NCI-H2081 treated with DMSO at 0.1 percent for 48 hours (cell line): ENCODE data around the gene LECT2.

Experiments
- DNase-seq: peaks from one replicate; lab custom pipeline; 2025; lab: John Stamatoyannopoulos, UW

The LECT2 gene

DNA sequence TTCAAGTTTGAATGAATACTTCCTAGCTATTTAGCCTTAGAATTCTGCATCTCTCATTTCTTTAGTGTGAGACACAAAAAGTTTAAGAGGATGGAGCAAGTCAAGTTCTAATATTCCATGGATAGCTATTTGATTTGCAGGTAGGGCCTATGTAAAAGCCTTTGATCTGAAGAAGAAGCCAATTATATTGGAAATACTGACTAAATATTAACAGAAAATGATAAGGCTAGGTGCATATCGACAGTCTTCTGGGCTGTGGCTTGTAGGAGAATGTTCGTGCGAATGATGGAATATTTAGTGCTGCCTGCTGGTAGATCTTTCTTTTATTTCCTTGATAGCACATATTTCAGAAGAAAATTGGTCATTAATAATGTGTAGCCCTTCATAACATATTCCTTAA is at the start of gene LECT2:
LECT2 (minus strand) TSS at position 85 of the 400 bp plus-strand sequence. CDS start 150 bp downstream, outside the sequence.
- DNase-seq: no peak

DNA sequence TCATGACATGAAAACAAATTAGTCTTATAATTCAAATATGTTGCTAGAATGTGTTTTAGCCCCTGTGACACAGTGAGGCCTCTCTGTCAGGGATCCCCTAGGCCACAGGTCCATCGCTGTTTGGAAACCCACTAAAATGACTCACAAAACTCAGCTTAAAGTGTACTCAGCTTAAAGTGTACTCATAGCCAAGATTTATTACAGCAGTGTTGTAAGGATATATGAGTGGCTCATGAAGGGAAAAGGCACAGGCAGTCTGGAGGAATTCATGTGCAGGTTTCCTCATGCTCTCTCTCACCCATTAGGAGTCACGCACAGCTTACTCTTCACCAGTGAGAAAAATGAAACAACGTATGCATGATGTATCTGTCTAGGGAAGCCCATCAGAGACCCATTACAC is 49.7 kb upstream of the LECT2 start:
- DNase-seq: no peak

DNA sequence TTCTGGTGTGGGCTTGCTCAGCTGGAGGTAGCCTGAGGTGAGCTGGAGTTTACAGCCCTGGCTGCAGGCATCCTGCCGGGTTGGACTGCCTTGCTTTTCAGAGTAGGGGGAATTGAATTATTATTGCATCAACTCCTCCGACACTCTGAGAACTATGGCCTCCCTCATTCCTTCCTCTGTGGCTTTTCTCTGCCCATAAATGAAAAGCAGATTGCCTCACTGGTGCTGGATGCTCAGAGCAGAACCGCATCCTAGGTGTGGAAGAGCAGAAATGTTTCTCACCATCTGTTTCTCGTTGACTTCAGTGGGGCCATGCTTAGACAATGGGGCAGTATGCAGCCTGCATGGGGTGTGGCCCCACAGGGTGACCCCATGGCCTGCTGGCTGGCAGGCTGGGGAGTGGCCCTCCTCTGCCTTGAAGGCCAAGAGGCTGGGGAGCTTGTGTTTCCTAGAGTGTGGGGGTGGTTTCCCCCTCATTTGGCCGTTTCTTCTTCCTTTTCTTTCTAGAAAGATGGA is 46.7 kb upstream of the LECT2 start:
- no peak for DNase-seq

DNA sequence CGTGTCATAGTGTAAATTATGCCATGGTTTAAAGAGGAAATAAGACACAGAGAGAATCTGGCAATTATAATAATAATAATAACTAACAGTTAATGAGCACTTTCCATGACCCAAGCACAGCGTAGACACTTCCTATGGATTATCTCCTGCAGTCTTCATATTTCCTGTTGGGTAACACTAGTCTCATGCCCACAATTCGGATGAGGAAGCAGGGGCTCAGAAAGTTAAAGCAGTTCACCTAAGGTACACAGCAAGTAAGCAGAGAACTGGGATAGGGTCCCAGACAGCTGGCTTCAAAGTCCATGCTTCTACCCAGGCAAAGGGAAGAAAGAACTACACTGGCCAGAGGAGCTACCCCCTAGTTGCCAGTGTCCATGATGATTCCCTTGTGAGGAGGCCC is 46.1 kb upstream of the LECT2 start:
- no peak for DNase-seq

DNA sequence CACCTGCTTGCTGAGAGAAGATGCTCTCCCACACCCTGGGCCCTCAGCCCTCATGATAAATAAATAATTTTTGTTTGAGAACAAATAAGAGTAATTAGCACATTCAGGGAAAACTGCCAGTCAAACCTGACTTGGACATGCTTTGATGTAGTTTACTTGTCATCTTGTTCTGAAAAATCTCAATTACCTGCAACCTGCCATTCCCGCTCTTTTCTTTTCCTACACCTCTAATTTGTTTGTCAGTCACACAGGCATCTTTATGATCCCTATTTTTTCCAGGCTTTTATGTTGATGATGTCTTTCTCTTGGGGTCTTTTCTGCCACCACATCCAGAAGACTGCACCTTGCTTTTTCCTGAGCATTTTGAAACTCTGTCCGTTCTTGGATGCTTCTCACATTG is 45.4 kb upstream of the LECT2 start:
- no peak for DNase-seq

DNA sequence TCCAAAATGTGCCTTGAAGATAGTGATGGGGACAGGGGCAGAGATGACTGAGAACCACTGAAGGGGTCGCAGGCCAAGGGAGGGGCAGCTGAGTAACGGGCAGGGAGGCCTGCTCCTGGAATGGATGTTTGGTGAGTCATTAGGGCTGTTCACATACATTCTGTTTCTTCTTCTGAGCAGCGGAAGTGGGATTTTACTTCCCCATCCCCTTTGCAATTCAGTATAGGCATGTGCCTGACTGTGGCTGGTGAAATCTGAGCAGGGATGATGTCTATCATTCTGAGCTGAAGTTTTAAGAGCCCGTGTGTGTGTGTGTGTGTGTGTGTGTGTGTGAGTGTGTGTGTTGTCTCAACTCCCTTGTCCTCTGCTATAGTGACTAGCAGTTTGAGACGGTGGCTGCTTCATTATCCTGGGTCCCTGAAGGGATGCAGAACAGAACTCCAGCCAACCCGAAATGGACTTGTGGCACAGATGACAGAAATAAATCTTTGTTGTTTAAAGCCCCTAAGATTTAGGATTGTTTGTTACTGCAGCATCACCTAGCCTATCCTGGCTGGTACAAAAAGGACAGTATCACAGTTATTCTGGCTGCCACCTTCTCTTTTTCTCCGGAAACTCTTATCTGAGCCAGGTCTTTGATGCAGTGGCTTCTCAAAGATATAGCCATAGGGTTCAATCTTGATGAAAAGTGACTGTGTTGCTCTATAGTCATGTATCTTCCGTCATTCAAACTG is 44.8 kb upstream of the LECT2 start:
- no peak for DNase-seq

DNA sequence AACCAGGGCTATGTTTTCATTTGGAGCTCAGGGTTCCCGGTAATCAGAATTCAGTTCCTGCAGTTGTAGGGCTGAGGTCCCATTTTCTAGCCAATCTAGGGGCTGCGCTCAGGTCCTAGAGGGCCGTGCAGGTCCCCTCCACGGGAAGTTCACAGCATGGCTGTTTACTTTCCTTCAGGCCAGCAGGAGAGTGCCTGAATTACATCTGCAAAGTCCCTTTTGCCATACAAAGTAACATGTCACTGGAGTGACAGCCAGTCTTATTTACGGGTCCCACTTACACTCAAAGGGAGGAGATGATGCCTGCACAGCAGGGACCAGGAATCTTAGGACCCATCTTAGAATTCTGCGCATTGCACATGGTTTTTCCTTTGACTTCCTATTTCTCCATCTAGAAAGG is 44.1 kb upstream of the LECT2 start:
- no peak for DNase-seq

DNA sequence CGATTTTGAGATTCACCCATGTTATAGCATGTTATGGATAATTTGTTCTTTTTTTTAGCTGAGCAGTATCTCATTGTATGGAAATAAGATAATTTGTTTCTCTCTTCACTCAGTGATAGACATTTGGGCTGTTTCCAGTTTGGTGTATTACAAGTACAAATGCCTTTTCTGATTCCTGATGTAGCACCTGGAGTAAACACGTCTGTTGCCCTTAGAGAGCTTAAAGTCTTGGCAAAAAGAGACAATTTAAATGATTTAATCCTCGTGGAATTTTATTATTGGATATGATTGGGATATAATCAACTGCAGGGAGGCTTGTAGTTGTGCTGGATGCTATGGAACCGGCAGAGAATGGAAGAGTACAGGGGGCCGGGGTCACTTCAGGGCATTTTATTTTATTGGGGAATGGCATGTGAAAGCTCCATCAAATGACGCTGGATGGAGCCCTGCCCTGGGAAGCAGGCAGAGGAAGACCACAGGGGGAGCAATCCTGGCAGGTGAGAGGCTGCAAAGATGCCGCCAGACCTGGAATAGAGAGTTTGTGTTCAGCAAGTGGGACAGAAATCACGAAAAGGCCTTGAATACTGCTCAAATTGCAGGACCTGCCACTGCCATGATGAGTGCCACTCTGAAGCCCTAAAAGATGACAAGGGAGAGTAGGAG is 43.0 kb upstream of the LECT2 start:
- DNase-seq: no peak

DNA sequence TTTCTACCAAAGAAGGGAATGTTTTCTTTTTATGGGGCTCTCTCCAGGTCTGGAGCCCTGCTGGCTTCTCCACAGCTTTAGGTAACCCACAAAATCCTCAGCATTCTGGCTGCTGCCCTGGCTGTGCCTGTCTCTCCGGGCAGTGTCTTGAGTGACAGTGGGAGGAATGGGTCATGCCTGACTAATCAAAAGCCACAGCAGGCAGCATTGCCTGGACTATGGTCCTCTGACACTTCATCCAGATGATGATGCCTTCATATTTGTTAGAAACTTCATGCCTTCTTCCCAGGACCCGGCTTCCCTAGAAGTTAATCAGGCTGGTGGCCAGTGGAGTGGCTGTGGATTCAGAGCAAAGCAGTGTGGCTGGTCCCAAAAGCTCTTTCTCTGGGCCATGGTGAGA is 41.8 kb upstream of the LECT2 start:
- no peak for DNase-seq

DNA sequence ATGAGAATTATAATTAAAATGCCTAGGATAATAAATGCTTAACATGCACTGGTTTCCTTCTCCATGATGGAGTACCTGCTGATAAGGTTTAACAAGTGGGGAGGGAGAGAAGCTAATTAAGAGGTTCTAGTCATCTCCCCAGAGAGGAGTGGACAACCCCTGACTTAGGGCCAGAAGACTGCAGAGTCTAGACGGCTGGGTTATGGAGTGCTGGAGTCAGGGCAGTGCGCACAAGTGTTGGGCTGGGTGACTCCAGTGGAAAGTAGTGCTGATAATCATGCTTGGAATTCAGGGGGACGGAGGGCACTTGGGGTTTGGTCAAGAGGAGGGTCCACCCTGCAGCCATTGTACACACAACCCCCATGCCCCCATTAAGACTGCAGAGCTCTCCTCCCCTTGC is 41.2 kb upstream of the LECT2 start:
- DNase-seq: no peak

DNA sequence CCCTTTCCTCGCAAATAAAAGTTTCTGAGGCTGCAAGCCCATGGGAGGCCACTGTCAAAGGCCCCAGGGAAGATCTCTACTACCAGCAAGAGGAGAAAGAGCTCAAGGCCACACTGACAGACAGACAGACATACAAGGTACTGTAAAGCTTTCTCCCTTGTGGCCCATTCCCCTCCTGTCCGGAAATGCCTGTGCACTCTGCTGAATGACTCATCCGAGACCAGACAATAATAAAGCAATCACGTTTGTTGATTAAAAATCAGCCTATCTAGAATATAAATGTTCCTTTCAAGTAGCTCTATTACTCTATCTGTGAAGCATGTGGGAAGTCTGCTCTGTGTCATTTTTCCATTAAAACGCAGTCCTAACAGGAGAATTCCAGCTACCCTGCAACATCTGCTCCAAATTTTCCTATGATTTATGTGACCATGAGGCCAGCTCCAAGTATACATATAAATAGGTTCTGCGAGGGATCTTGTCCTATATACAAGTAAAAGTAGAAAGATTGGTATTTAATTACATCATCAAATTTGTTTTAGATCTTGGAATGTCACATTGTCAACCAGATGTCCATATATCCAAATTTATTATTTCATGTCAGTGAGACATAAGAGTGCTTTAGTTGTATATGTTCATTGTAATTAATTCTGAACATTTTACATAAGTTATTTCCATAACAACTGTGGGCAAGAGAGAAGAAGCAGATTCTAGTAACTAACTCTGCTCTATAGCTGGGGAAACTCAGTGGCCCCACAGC is 39.3 kb upstream of the LECT2 start:
- no peak for DNase-seq

DNA sequence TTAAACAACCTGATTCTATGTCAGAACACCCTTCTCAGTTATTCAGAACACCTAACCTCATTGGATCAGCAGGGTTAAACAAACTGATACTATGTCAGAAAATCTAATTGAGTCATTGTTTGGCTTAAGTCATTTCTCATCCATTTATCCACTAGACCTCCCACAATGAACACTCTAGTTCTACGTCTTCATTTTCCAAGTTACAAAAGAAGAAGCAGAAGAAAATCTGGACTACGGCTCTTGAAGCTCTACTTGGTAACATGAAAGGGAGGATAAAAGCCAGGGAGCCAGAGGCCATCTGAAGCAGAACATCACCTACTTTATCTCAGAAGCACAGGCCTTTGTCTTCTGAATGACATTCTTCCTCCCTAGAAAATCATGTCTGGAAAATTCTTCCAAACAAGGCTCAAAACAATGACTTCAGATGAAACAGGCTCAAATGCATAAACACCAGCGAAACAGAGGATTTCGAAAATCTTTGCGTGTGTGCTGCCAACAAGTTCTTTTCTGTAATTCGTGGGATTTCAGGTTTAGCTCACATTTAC is 38.6 kb upstream of the LECT2 start:
- no peak for DNase-seq

DNA sequence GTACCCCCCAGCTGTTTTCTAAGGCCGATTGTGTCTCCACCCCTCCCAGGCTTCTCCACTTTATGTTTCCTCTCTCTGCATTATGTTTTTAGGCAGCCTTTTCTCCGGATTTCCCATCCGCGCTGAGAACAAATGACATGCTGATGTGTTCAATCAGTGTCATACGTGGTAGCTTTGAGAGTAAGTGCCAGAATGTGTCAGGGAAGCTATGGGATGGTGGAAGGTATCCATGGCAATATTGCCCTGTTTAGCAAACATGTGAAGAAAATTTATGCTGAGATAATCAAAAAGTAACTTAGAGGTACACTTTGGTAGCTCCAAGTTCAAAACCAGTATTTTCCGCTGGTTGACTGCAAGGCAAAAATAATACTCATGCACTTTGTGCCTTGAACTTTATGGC is 36.6 kb upstream of the LECT2 start:
- DNase-seq: no peak

DNA sequence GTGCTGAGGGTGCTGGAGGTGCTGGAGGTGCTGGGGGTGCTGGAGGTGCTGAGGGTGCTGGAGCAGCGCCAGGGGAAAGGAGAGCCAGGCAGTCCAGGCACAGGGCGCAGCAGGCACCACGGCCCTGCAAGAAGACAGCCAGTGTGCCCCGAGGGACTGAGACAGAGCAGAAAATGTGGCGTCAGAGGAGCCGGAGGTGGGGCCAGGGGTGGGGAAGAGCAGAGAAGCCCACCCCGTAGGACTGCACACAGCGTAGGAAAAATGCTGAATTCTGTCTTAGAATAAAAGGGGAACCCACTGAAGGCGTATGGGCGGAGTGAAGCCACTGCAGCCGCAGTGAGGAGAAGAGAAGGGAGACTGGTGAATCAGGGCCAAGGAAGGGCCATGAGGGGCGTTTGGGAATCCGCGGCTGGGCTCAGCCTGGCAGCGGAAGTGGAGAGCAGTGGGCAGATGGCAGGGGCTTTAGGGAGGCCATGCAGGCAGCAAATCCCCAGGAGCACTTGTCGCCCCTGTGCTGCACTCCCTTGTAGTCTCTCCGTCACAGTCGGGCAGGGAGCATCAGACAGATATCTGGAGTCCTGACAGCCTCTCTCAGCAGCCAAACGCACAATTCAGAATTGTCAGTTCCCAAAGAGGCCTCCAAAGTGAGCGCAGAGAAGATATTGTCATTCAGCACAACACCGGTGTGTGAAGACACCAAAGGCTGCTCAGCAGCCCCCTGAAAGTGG is 35.9 kb upstream of the LECT2 start:
- no peak for DNase-seq

DNA sequence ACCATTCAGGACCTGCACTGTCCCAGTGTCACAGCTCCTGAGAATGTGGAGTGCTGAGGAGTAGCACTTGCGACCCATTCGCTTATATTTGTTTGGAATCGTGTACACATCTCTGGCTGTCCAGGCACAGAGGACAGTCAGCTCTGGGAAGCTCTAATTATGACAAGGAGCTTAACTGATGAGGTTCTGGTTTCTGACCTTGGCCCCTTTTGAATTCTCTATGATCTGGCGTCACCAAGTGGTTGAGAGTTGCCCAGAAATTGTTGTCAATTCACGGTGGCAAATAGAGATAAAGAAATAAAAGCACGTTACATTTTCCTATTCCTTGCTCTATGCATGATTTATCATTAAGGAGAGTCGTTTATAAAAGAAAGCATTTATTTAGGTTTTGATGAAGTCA is 34.9 kb upstream of the LECT2 start:
- no peak for DNase-seq

DNA sequence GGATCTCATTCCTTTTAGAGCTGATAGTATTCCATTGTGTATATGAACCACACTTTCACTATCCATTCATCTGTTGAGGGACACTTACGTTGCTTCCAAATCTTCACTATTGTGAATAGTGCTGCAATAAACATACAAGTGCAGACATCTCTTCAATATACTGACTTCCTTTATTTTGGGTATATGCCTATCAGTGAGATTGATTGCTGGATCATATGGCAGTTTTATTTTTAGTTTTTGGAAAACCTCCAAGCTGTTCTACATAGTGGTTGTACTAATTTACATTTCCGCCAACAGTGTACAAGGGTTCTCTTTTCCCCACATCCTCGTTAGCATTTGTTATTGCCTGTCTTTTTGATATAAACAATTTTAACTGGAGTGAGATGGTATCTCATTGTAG is 33.8 kb upstream of the LECT2 start:
- no peak for DNase-seq

DNA sequence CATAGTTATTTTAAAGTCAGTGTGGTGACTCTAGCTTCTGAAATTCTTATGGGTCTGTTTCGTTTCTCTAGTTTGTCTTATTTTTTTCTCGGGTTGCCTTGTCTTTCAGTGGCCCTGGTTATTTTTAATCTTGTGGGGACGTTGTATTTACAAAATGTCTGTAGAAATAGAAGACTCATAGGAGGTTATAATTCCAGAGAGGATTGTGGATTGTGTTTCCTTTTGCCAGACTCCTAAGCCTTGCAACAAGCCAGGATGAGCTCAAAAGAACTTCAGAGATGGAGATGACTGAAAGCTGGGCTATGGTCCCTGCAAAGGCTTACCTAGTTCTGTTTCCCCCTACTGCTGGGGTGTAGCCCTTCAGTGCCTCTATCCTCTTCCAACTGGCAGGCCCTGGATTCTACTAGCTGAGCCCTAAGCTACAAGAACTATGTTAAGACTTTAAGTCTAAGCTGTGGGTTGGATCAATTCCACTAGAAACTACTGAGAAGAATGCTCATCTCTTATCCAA is 32.2 kb upstream of the LECT2 start:
- no peak for DNase-seq

DNA sequence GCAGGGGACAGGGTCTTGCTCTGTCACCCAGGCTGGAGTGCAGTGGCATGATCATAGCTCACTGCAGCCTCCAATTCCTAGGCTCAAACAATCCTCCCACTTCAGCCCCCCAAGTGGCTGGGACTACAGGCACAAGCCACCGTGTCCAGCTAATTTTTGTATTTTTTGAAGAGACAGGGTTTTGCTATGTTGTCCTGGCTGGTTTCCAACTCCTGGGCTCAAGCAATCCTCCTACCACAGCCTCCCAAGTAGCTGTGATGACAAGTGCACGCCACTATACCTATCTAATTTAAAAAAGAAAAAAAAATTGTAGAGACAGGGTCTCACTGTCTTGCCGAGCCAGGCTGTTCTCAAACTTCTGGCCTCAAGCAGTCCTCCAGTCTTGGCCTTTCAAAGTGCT is 31.6 kb upstream of the LECT2 start:
- no peak for DNase-seq

DNA sequence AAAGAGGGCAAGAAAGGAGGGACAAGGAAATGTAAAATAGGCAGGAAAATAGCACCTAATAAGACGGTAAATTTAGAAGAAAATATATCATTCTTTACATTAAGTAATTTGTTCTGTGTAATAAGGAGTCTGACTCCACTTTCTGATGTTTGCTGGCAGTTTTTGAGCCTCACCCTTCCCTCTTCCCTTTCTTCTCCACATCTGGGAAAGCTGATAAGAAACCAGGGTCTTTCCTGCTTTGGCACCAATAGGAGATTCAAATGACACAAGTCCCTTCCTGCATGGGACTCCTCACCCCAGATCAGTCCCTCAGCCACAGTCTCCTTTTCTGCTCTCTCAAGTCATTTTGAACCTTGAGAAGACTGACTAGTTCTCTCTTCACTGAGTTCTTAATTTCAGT is 31.2 kb upstream of the LECT2 start:
- no peak for DNase-seq

DNA sequence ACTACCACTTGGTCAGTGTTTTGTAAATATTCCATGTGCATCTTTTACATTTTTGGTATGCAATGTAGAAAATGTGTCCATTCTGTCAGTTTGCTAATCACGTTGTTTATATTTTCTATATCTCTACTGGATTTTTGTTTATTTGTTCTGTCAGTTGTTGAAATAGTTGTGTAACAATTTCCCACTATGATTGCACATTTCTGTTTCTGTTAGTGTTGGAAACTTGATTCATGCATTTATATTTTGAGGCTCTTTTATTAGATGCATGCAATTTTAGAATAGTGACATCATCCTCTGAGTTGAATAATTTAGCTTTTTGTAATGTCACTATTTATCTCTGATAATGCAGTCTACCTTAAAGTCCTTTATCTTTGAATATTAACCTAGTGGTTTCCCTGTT is 25.8 kb upstream of the LECT2 start:
- no peak for DNase-seq

DNA sequence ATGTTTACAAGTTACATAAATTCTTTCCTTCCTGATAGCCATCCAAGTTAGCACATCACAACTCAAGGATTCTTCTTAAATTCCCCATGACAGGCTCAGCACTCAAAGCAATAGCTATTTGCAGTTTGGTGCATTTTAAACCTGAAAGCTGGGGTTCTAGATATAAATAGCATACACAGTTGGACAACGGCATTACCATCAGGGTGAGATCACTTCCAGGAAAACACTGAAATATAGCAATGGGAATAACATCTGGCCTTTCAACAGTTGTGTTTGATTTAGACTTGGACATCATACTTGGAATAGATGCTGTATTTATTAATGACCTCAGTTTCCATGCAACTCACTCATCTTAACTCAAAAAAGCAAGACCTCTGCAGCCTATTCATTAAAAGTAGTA is 24.7 kb upstream of the LECT2 start:
- DNase-seq: no peak

DNA sequence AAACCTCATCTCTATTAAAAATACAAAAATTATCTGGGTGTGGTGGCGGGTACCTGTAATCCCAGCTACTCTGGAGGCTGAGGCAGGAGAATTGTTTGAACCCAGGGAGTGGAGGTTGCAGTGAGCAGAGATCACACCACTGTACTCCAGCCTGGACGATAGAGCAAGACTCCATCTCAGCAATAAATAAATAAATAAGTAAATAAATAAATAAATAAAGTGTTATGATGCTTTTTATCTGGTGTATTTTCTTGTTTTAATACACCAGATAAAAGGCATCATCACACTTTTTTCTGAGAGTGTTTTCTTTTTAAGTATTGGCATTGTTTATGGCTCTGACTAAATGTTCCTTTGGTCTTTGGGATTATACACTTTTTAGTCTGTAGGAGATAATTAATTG is 24.2 kb upstream of the LECT2 start:
- DNase-seq: no peak
